Measurements from ENCODE around the gene C1QA. TPM values are rescaled to one million over a fixed set of nuclear protein-coding genes. Genes with fewer than 3 reads are reported as not detected.

C1QA gene
- polyA plus RNA-seq, 1 donor from 2014 or later: not detected

DNA sequence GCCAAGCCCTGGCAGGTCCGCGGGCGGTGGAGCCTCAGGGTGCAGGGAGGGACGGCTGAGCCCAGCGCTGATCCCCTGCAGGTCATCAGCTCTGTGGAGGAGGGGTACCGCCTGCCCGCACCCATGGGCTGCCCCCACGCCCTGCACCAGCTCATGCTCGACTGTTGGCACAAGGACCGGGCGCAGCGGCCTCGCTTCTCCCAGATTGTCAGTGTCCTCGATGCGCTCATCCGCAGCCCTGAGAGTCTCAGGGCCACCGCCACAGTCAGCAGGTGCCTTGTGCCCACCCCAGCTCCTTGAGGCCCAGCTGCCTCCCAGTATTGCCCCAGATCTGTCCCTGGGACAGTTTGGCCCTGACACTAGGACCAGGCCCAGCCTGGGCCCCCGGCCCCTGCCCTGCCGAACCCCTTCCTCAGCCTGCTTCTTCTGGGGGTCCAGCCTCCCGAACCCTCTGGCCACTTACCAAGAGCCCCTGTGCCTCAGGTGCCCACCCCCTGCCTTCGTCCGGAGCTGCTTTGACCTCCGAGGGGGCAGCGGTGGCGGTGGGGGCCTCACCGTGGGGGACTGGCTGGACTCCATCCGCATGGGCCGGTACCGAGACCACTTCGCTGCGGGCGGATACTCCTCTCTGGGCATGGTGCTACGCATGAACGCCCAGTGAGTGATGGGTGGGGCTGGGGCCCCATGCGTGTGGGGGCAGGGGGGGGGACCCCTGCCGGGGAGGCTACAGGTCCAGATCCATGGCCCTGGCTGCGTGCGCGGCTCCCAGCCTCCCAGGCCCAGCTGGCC, 35.4 kb upstream of the C1QA start:
- H3K9me2 ChIP-seq (ENCODE audit: insufficient read depth, low read length): no peaks in the 10 kb centered on the region
- H4K20me1 ChIP-seq (ENCODE audit: insufficient read depth): no peaks in the 10 kb centered on the region
- H3F3A ChIP-seq (ENCODE audit: insufficient read depth, low read length, poor library complexity, severe bottlenecking): no peaks in the 10 kb centered on the region
- no peak overlapping the region for H3K9ac ChIP-seq (ENCODE audit: low read length)
- no peak overlapping the region for H2AFZ ChIP-seq (ENCODE audit: low read depth, low read length)
- H3K9me3 ChIP-seq (ENCODE audit: low read length): no peaks in the 10 kb centered on the region
- H3K4me2 ChIP-seq (ENCODE audit: low read length): no peak overlapping the region
- no peaks in the 10 kb centered on the region for H3K79me2 ChIP-seq (replicated peaks; ENCODE audit: insufficient read depth, low read length)
- no peaks in the 10 kb centered on the region for H3K36me3 ChIP-seq (ENCODE audit: insufficient read depth, low read length)
- peaks cover 17% of the 10 kb centered on the region for H3K27me3 ChIP-seq (ENCODE audit: insufficient read depth, low read depth, low read length)
- TF ChIP-seq REST (IDR thresholded peaks at IDR 0.05; ENCODE audit: borderline replicate concordance) (no peak), TAF1 (IDR thresholded peaks at IDR 0.05; ENCODE audit: low read depth) (no peak), SMC3 (conservative IDR thresholded peaks at IDR 0.05; ENCODE audit: poor library complexity) (no peak), RAD21 (conservative IDR thresholded peaks at IDR 0.05) (no peak), POLR2AphosphoS5 (IDR thresholded peaks at IDR 0.05) (no peak), EP300 (conservative IDR thresholded peaks at IDR 0.05; ENCODE audit: poor library complexity, severe bottlenecking) (no peak), EZH2 (IDR thresholded peaks at IDR 0.05; ENCODE audit: borderline replicate concordance, insufficient read depth, low read length, poor library complexity, severe bottlenecking) (no peak), MXI1 (conservative IDR thresholded peaks at IDR 0.05; ENCODE audit: poor library complexity, severe bottlenecking) (no peak)
- TF ChIP-seq, protein P1, sequence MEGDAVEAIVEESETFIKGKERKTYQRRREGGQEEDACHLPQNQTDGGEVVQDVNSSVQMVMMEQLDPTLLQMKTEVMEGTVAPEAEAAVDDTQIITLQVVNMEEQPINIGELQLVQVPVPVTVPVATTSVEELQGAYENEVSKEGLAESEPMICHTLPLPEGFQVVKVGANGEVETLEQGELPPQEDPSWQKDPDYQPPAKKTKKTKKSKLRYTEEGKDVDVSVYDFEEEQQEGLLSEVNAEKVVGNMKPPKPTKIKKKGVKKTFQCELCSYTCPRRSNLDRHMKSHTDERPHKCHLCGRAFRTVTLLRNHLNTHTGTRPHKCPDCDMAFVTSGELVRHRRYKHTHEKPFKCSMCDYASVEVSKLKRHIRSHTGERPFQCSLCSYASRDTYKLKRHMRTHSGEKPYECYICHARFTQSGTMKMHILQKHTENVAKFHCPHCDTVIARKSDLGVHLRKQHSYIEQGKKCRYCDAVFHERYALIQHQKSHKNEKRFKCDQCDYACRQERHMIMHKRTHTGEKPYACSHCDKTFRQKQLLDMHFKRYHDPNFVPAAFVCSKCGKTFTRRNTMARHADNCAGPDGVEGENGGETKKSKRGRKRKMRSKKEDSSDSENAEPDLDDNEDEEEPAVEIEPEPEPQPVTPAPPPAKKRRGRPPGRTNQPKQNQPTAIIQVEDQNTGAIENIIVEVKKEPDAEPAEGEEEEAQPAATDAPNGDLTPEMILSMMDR (IDR thresholded peaks at IDR 0.05; ENCODE audit: poor library complexity, severe bottlenecking): no peak
- H3K27ac ChIP-seq (ENCODE audit: low read length): no peak overlapping the region
- H3K4me3 ChIP-seq (ENCODE audit: low read length): no peak overlapping the region

GRCh38 chr1:22601610-22602009, 34.8 kb upstream of the C1QA start:
- no peaks in the 10 kb centered on the region for H3K79me2 ChIP-seq (replicated peaks; ENCODE audit: insufficient read depth, low read length)
- no peak overlapping the region for H3K4me3 ChIP-seq (ENCODE audit: low read length)
- H3K9me2 ChIP-seq (ENCODE audit: insufficient read depth, low read length): no peaks in the 10 kb centered on the region
- H3K9ac ChIP-seq (ENCODE audit: low read length): no peak overlapping the region
- no peaks in the 10 kb centered on the region for H3F3A ChIP-seq (ENCODE audit: insufficient read depth, low read length, poor library complexity, severe bottlenecking)
- no peaks in the 10 kb centered on the region for H3K9me3 ChIP-seq (ENCODE audit: low read length)
- H3K27me3 ChIP-seq (ENCODE audit: insufficient read depth, low read depth, low read length): peaks cover 22% of the 10 kb centered on the region
- no peaks in the 10 kb centered on the region for H3K36me3 ChIP-seq (ENCODE audit: insufficient read depth, low read length)
- no peak overlapping the region for H2AFZ ChIP-seq (ENCODE audit: low read depth, low read length)
- no peak overlapping the region for H3K27ac ChIP-seq (ENCODE audit: low read length)
- TF ChIP-seq EZH2 (IDR thresholded peaks at IDR 0.05; ENCODE audit: borderline replicate concordance, insufficient read depth, low read length, poor library complexity, severe bottlenecking) (no peak), MXI1 (conservative IDR thresholded peaks at IDR 0.05; ENCODE audit: poor library complexity, severe bottlenecking) (no peak), TAF1 (IDR thresholded peaks at IDR 0.05; ENCODE audit: low read depth) (no peak), RAD21 (conservative IDR thresholded peaks at IDR 0.05) (no peak), POLR2AphosphoS5 (IDR thresholded peaks at IDR 0.05) (no peak)
- no peaks in the 10 kb centered on the region for H4K20me1 ChIP-seq (ENCODE audit: insufficient read depth)
- no peak overlapping the region for H3K4me2 ChIP-seq (ENCODE audit: low read length)

All from neural cell (in vitro differentiated cells).